Activated effector memory CD4-positive, alpha-beta T cell treated with anti-CD3 and anti-CD28 coated beads, Interleukin-2, amount 50 U/mL, for 16 hours (primary cell): ENCODE data around the gene STOML3.

ENCODE experiments used
- DNase-seq: peaks from one replicate; pipeline ENCODE4 v3.0.0-alpha.2; 2020

STOML3 gene

GRCh38 chr13:38979891-38980749 is 10.5 kb downstream of the STOML3 start:
- DNase-seq: no peak

- DNase-seq: no peak
Measured at GRCh38 chr13:38970380-38971051, 20.1 kb downstream of the STOML3 start.

GRCh38 chr13:38969187-38969586 is 21.4 kb downstream of the STOML3 start:
- no peak for DNase-seq

GRCh38 chr13:38967446-38967845 is 23.2 kb downstream of the STOML3 start:
- no peak for DNase-seq

GRCh38 chr13:38965281-38965680 is 25.4 kb downstream of the STOML3 start:
- no peak for DNase-seq

GRCh38 chr13:38960175-38960574 is 30.5 kb downstream of the STOML3 start:
- no peak for DNase-seq

GRCh38 chr13:38957794-38958592 is 32.6 kb downstream of the STOML3 start:
- no peak for DNase-seq

- no peak for DNase-seq
Measured at GRCh38 chr13:38954844-38955243, 35.8 kb downstream of the STOML3 start.

GRCh38 chr13:38954291-38954690 is 36.3 kb downstream of the STOML3 start:
- no peak for DNase-seq

- DNase-seq: no peak
Measured at GRCh38 chr13:38952827-38953226, 37.8 kb downstream of the STOML3 start.

GRCh38 chr13:38951525-38952313 is 38.9 kb downstream of the STOML3 start:
- no peak for DNase-seq

- no peak for DNase-seq
Measured at GRCh38 chr13:38950987-38951386, 39.6 kb downstream of the STOML3 start.

- DNase-seq: no peak
Measured at GRCh38 chr13:38947054-38947453, 43.6 kb downstream of the STOML3 start.

- no peak for DNase-seq
Measured at GRCh38 chr13:38944219-38944618, 46.4 kb downstream of the STOML3 start.

- DNase-seq: no peak
Measured at GRCh38 chr13:38943231-38943630, 47.4 kb downstream of the STOML3 start.

- no peak for DNase-seq
Measured at GRCh38 chr13:38941353-38941945, 49.2 kb downstream of the STOML3 start.

- no peak for DNase-seq
Measured at GRCh38 chr13:38933786-38934185, 56.8 kb downstream of the STOML3 start.

GRCh38 chr13:38922170-38922569 is 68.5 kb downstream of the STOML3 start:
- DNase-seq: no peak

- no peak for DNase-seq
Measured at GRCh38 chr13:38921081-38921480, 69.5 kb downstream of the STOML3 start.
